Activated naive CD8-positive, alpha-beta T cell treated with anti-CD3 and anti-CD28 coated beads for 36 hours (primary cell): ENCODE results near the gene HAGH. TPM values are rescaled to one million over a fixed set of nuclear protein-coding genes. Genes with fewer than 3 reads are reported as not detected.

Experiments used
- DNase-seq: peaks from one replicate; pipeline ENCODE4 v3.0.0; 2021
- H3K27ac Mint-ChIP-seq: one replicate; pipeline ENCODE4 v1.8.0; 2022; ENCODE audit warnings: mild to moderate bottlenecking, moderate library complexity, mixed read lengths
- H3K27me3 Mint-ChIP-seq: one replicate; pipeline ENCODE4 v1.8.0; 2022; ENCODE audit warnings: mild to moderate bottlenecking, mixed read lengths
- H3K36me3 Mint-ChIP-seq: one replicate; pipeline ENCODE4 v1.8.0; 2021; ENCODE audit warnings: mild to moderate bottlenecking, mixed read lengths
- H3K4me1 Mint-ChIP-seq: one replicate; pipeline ENCODE4 v1.8.0; 2021; ENCODE audit warnings: mixed read lengths
- H3K4me3 Mint-ChIP-seq: one replicate; pipeline ENCODE4 v1.8.0; 2022; ENCODE audit warnings: mild to moderate bottlenecking, moderate library complexity, mixed read lengths
- H3K9me3 Mint-ChIP-seq: one replicate; pipeline ENCODE4 v1.8.0; 2022; ENCODE audit warnings: mixed read lengths
- total RNA-seq, 2 experiments: library from RNA; stranded (reverse); gene quantifications; one replicate each; pipeline ENCODE4 v1.2.3, GENCODE V29; 2021

Gene HAGH
- total RNA-seq, 2 experiments from 2014 or later, result 22.6 to 23.9 TPM

DNA sequence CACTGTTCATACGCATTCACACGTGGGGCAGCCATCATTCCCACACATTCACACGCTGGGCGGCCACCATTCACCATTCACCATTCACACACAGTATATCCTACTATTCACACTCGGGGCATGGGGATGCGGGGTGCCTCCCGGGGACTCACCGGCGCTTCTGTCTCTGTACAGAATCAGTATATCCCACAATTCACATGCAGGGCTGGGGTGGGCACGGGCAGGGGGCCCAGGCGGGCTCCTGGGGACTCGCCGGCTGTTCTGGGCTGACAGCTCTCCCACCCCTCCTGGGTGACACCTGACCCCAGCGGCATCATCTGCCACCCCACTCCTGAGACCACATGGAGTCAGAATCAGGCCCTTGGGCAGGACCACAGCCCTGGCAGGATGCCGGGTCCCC is 64.9 kb downstream of the HAGH start:
- no peak overlapping the region for H3K27ac Mint-ChIP-seq
- no peaks in the 10 kb centered on the region for H3K27me3 Mint-ChIP-seq
- no peaks in the 10 kb centered on the region for H3K36me3 Mint-ChIP-seq
- peaks cover 8% of the 10 kb centered on the region for H3K4me1 Mint-ChIP-seq
- H3K4me3 Mint-ChIP-seq, result no peak overlapping the region
- no peaks in the 10 kb centered on the region for H3K9me3 Mint-ChIP-seq
- DNase-seq, result no peak

DNA sequence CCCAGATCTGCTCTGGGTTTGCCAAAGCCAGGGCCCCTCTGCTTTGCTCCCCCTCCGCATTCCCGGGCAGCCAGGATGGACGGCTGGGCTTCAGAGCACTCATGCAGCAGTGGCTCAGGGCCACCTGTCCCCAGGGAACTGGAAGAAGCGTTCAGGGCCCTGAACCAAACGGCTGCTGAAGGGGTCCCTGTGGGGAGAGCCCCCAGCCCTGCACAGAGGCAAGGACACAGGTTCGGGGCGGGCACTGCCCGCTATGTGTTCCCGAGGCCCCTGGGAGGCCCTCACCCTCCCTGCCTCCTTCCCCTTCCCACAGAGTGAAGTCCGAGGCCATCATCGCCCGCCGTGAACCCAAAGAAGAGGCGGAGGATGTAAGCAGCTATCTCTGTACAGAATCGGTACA is 65.7 kb downstream of the HAGH start:
- Mint-ChIP-seq H3K27me3 (no peaks in the 10 kb centered on the region), H3K9me3 (no peaks in the 10 kb centered on the region), H3K4me3 (no peak overlapping the region), H3K4me1 (peaks cover 10% of the 10 kb centered on the region), H3K27ac (no peak overlapping the region), H3K36me3 (no peaks in the 10 kb centered on the region)
- DNase-seq, result no peak

DNA sequence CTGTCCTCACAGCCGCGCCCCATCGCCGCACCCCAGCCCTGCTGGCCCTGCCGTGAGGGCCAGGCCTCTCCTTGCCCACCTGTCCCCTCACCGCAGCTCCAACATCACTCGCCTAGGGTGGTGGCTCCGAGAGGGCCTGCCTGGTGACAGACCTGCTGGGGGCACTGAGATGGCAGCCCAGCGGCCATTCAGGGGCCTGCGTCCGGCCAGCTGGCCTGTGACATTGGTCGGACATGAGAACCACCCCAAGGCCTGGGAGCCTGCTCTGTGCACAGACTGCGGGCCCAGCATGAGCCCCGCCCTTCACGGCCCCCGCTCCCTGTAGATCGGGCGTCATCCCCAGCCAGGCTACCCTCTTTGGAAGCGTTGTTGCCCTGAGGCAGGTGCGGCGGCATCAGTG is 67.1 kb downstream of the HAGH start:
- no peak for DNase-seq
- Mint-ChIP-seq H3K4me3 (no peak overlapping the region), H3K9me3 (no peaks in the 10 kb centered on the region), H3K36me3 (peaks cover 6% of the 10 kb centered on the region), H3K4me1 (peaks cover 10% of the 10 kb centered on the region), H3K27ac (no peak overlapping the region), H3K27me3 (no peaks in the 10 kb centered on the region)

DNA sequence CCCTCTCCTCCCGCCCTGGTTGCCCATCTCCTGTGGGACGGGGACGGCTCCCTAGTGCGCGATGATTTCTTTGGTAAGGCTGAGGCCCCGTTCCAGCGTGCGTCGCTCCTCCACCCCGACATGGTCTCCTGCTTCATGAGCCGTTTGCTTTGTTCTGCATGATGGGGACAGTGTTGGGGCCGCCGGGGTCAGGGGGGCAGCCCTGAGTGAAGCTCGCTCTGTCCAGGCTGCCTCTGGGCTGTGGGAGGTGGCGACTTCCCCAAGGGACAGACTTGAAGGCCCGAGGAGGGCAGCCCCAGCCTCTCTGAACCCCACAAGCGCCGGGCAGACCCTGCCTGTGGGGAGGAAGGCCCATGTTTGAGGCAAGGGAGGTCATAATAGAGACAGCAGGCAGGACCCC is 67.7 kb downstream of the HAGH start:
- peaks cover 10% of the 10 kb centered on the region for H3K4me1 Mint-ChIP-seq
- no peaks in the 10 kb centered on the region for H3K9me3 Mint-ChIP-seq
- no peak overlapping the region for H3K4me3 Mint-ChIP-seq
- H3K27ac Mint-ChIP-seq, result no peak overlapping the region
- no peak for DNase-seq
- H3K27me3 Mint-ChIP-seq, result no peaks in the 10 kb centered on the region
- peaks cover 6% of the 10 kb centered on the region for H3K36me3 Mint-ChIP-seq

DNA sequence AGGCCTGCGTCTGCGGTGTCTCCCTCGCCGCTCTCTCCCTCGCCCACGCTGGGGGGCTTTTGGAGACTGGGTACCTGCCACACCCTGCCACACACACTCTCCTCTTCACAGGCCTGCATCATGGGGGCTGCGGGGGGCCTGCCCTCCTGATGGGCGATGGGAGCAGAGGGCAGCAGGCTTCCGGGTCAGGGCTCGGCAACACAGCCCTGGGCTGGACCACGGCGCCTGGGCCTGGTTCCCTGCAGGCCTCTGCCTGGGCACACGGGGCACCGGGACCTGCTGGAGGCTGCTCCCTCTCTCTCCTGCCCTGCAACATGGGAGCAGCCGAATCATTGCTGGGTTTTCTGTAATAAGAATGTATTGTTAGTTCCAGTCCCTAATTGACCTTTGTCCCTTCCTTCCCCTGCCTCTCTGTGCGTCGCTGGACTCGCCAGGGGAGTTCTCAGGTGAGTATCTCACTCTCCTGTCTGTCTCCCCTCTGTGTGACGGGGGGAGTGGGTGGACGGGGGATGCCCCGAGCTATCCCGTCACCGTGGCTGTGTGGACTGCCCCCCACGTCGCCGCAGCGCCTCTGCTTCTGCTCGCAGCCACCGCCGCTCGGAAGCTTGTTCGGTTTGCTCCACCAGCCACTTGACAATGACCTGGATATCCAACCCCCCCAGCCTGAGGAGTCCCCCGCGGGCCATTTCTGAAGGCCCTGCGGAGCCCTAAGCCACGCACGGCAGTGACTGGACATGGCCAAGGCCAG is 68.7 kb downstream of the HAGH start:
- peaks cover 6% of the 10 kb centered on the region for H3K36me3 Mint-ChIP-seq
- DNase-seq, result no peak
- no peak overlapping the region for H3K27ac Mint-ChIP-seq
- no peak overlapping the region for H3K4me3 Mint-ChIP-seq
- no peaks in the 10 kb centered on the region for H3K9me3 Mint-ChIP-seq
- no peaks in the 10 kb centered on the region for H3K27me3 Mint-ChIP-seq
- peaks cover 10% of the 10 kb centered on the region for H3K4me1 Mint-ChIP-seq

Other genes with a start within 250 kb of the HAGH start
- 1 to 10 TPM; 7.1 to 9.5 TPM for gene IFT140, start 214.8 kb downstream of the HAGH start, total RNA-seq
- 10 to 100 TPM; 14.4 to 17.0 TPM for gene CRAMP1, start 214.5 kb downstream of the HAGH start, total RNA-seq
- 10 to 100 TPM; 91.4 to 96.2 TPM for gene JPT2, start 148.5 kb downstream of the HAGH start, total RNA-seq
- 10 to 100 TPM; 46.7 to 47.3 TPM for gene MAPK8IP3, start 120.6 kb downstream of the HAGH start, total RNA-seq
- 10 to 100 TPM; 24.5 to 24.9 TPM for gene NME3, start 55.3 kb downstream of the HAGH start, total RNA-seq
- gene EME2, start 54.0 kb downstream of the HAGH start, total RNA-seq, result 10 to 100 TPM; 17.2 to 20.1 TPM
- 100 to 1,000 TPM; 187 to 190 TPM for gene MRPS34, start 53.7 kb downstream of the HAGH start, total RNA-seq
- gene SPSB3, start 44.3 kb downstream of the HAGH start, total RNA-seq, result 10 to 100 TPM; 12.3 to 12.8 TPM
- 10 to 100 TPM; 63.6 to 64.2 TPM for gene NUBP2, start 43.9 kb downstream of the HAGH start, total RNA-seq
- not detected for gene IGFALS, start 33.1 kb downstream of the HAGH start, total RNA-seq
- 10 to 100 TPM; 17.9 to 20.1 TPM for gene FAHD1, start 381 bp upstream of the HAGH start, total RNA-seq
- under 1 TPM in 1 of 2 experiments, not detected in 1; 0.27 TPM for gene MEIOB, start 45.3 kb upstream of the HAGH start, total RNA-seq
- not detected for gene HS3ST6, start 91.6 kb upstream of the HAGH start, total RNA-seq
- gene MSRB1, start 116.4 kb upstream of the HAGH start, total RNA-seq, result 10 to 100 TPM; 21.3 to 22.4 TPM
- gene RPL3L, start 127.9 kb upstream of the HAGH start, total RNA-seq, result not detected
- gene NDUFB10, start 132.7 kb upstream of the HAGH start, total RNA-seq, result 100 to 1,000 TPM; 138 to 141 TPM
- gene RPS2, start 138.0 kb upstream of the HAGH start, total RNA-seq, result 1,000 to 10,000 TPM; 5,183 to 5,266 TPM
- not detected for gene RNF151, start 140.0 kb upstream of the HAGH start, total RNA-seq
- 10 to 100 TPM; 66.3 to 72.6 TPM for gene TBL3, start 145.2 kb upstream of the HAGH start, total RNA-seq
- under 1 TPM in 1 of 2 experiments, not detected in 1; 0.35 TPM for gene NOXO1, start 154.6 kb upstream of the HAGH start, total RNA-seq
- gene GFER, start 157.4 kb upstream of the HAGH start, total RNA-seq, result 10 to 100 TPM; 27.3 to 29.5 TPM
- 1 to 10 TPM; 2.0 to 3.5 TPM for gene SYNGR3, start 163.1 kb upstream of the HAGH start, total RNA-seq
- gene ZNF598, start 183.0 kb upstream of the HAGH start, total RNA-seq, result 10 to 100 TPM; 98.3 to 99.8 TPM
- gene NPW, start 193.0 kb upstream of the HAGH start, total RNA-seq, result 10 to 100 TPM; 29.1 to 34.2 TPM
- gene NHERF2, start 200.1 kb upstream of the HAGH start, total RNA-seq, result 1 to 10 TPM; 2.4 to 3.7 TPM
- 10 to 100 TPM; 30.6 to 32.0 TPM for gene NTHL1, start 221.0 kb upstream of the HAGH start, total RNA-seq
- gene TSC2, start 221.2 kb upstream of the HAGH start, total RNA-seq, result 10 to 100 TPM; 52.3 to 57.5 TPM